Activated CD8-positive, alpha-beta T cell treated with anti-CD3 and anti-CD28 coated beads for 36 hours (primary cell): ENCODE measurements around the gene CCL16. TPM values are rescaled to one million over a fixed set of nuclear protein-coding genes. Genes with fewer than 3 reads are reported as not detected.
"Not testable (repeated sequence)": the region's sequence is repeated elsewhere in the genome, so short reads cannot be mapped to it uniquely, and the experiment has no call there.

Experiments
- ATAC-seq: fragments of 200-7000 bp; cut with Tn5 transposase; one replicate; pipeline ENCODE4 v1.10.0; 2021; ENCODE audit warnings: mild to moderate bottlenecking, moderate library complexity
- CTCF ChIA-PET: fragments of 350-600 bp; sonication (Branson Sonifier 250); formaldehyde crosslinking; loops from one replicate; lab custom pipeline; 2021; ENCODE audit warnings: antibody characterized with exemption; lab: Charles Lee
- POLR2A ChIA-PET: fragments of 350-600 bp; sonication (Branson Sonifier 250); formaldehyde crosslinking; loops from one replicate; lab custom pipeline; 2021; ENCODE audit warnings: antibody characterized with exemption; lab: Charles Lee
- DNase-seq: peaks from one replicate; pipeline ENCODE4 v3.0.0-alpha.2; 2020
- H3K27ac Mint-ChIP-seq: one replicate; pipeline ENCODE4 v1.8.0; 2021; ENCODE audit warnings: mild to moderate bottlenecking, mixed read lengths
- H3K27me3 Mint-ChIP-seq: one replicate; pipeline ENCODE4 v1.8.0; 2021; ENCODE audit warnings: mixed read lengths
- H3K36me3 Mint-ChIP-seq: one replicate; pipeline ENCODE4 v1.8.0; 2021; ENCODE audit warnings: low read depth, mixed read lengths
- H3K4me1 Mint-ChIP-seq: one replicate; pipeline ENCODE4 v1.8.0; 2021; ENCODE audit warnings: low read depth, mixed read lengths
- H3K4me3 Mint-ChIP-seq: one replicate; pipeline ENCODE4 v1.8.0; 2021; ENCODE audit warnings: mild to moderate bottlenecking, moderate library complexity, mixed read lengths
- H3K9me3 Mint-ChIP-seq: one replicate; pipeline ENCODE4 v1.8.0; 2021; ENCODE audit warnings: mixed read lengths
- intact Hi-C: fragments of 100-400 bp; cut with micrococcal nuclease; formaldehyde crosslinking; loops from one replicate; pipeline ENCODE4 v1.10.0; 2022
- total RNA-seq, 2 experiments: library from RNA; stranded (reverse); gene quantifications; one replicate each; pipeline ENCODE4 v1.2.3, GENCODE V29; 2021
- TF ChIP-seq, protein P1 (sequence below): fragments of 200-600 bp; IDR thresholded peaks from one replicate; pipeline ENCODE4 v1.8.0; 2022; ENCODE audit warnings: antibody characterized with exemption, mild to moderate bottlenecking

Gene CCL16
- total RNA-seq, 2 experiments from 2014 or later: not detected

DNA sequence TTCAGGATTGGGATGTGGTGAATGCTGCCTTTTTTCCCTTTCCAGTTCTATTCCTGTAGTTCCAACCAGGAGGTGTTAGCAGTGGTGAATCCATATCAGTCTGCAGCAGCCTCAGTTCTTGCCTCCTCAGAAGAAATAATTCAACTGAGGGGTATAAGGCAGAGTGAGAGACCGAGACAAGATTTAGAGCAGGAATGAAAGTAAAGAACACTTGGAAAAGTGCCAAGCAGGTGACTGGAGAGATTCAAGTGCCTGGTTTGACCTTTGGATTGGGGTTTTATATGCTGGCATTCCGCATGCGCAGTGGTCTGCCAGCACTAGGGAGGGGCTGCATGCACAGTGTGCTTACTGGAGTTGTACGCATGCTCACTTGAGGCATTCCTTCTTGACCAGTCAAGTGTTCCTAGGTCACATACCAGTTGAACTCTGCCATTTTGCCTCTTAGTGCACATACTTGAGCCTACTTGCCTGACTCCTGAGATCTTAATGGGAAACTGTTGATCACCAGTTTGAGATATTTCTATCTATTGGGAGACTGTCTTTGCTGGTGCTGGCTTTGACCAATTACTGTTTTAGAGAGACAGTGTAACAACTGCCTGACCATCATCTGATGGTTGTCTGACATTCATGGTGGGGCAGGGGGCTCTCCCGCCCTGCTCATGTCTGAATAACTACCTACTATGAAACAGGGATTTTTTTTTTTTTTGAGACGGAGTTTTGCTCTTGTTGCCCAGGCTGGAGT, 20.7 kb upstream of the CCL16 start:
- H3K27me3 Mint-ChIP-seq: no peaks in the 10 kb centered on the region
- CTCF ChIA-PET: interaction anchor here (1.8 kb wide), 1 partner anchor 13 kb away, joined by 5 read pairs; no protein-coding TSS in a partner anchor
- TF ChIP-seq, protein P1, sequence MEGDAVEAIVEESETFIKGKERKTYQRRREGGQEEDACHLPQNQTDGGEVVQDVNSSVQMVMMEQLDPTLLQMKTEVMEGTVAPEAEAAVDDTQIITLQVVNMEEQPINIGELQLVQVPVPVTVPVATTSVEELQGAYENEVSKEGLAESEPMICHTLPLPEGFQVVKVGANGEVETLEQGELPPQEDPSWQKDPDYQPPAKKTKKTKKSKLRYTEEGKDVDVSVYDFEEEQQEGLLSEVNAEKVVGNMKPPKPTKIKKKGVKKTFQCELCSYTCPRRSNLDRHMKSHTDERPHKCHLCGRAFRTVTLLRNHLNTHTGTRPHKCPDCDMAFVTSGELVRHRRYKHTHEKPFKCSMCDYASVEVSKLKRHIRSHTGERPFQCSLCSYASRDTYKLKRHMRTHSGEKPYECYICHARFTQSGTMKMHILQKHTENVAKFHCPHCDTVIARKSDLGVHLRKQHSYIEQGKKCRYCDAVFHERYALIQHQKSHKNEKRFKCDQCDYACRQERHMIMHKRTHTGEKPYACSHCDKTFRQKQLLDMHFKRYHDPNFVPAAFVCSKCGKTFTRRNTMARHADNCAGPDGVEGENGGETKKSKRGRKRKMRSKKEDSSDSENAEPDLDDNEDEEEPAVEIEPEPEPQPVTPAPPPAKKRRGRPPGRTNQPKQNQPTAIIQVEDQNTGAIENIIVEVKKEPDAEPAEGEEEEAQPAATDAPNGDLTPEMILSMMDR: no peak
- H3K9me3 Mint-ChIP-seq: no peaks in the 10 kb centered on the region
- POLR2A ChIA-PET: no interaction called here
- peaks cover 8% of the 10 kb centered on the region for H3K4me1 Mint-ChIP-seq
- H3K36me3 Mint-ChIP-seq: no peaks in the 10 kb centered on the region
- no peak overlapping the region for H3K27ac Mint-ChIP-seq
- no peak overlapping the region for H3K4me3 Mint-ChIP-seq
- DNase-seq (no peak), ATAC-seq (no peak)
- intact Hi-C loops: no loop called here

DNA sequence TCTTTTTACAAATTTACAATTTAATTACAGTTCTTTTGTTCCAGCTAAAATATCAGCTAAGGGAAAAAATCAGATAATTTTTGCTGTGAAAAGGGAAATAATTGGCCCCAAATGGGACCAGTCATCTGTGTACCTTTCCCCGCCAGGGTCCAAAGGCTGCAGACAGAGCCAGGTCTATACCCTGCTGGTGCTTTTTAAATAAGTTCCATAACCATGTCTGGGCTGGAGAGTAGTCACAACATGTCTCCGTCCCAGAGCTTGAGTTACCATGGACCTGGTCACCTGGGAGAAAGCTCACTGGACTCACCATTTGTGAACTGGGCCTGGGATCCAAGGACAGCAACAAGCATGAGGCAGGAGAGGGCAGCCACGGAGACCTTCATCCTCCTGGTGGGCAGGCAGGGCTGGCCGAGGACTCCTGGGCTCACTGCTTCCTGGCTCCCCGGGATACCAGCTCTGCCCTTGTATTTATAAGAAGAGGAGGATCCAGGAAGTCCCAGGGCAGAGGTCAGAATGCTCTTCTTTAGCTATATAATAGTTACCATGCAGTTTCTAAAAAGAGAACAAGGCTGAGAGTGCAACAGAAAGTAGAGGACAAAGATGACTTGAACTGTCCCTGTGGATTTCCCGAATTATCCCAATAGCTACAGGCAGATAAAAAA, 19.9 kb upstream of the CCL16 start, which contains the start of gene CCL15:
Gene CCL15 (minus strand): TSS at position 444 of the 662 bp plus-strand sequence. CDS start 61 bp downstream, at position 383.
- TF ChIP-seq, protein P1: no peak
- intact Hi-C loops: no loop called here
- H3K4me3 Mint-ChIP-seq: no peak within 1 kb of the TSS
- CTCF ChIA-PET: interaction anchor here (1.1 to 1.8 kb wide), 3 partner anchors 14 to 148 kb away, joined by 3 to 6 read pairs (median 5); no protein-coding TSS in a partner anchor
- H3K27ac Mint-ChIP-seq: no peak within 1 kb of the TSS
- no peak for ATAC-seq
- H3K27me3 Mint-ChIP-seq: no peaks in the 10 kb centered on the region
- POLR2A ChIA-PET: no interaction called here
- no peaks in the 10 kb centered on the region for H3K9me3 Mint-ChIP-seq
- no peaks in the 10 kb centered on the region for H3K36me3 Mint-ChIP-seq
- DNase-seq: no peak
- H3K4me1 Mint-ChIP-seq: peaks cover 8% of the 10 kb centered on the region

DNA sequence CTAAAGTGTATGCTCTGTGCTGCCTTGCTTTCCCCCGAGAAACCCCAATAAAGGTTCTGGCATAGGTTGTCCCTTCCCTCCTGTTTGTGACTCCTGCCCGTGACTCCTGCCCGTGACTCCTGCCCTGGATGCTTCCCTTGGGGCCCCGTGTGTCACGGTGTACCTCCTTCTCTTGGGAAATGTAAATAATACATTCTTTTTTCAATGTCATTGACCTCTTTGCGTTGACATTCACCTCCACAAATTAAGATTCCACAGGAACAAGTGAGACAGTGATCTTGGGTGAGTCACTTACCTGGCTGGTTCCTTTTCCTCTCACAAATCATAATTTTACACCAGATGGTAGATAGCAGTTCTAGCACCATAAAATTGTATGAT, 19.4 kb upstream of the CCL16 start:
- Mint-ChIP-seq H3K27me3 (no peaks in the 10 kb centered on the region), H3K4me3 (no peak overlapping the region), H3K9me3 (no peaks in the 10 kb centered on the region), H3K36me3 (no peaks in the 10 kb centered on the region), H3K4me1 (peaks cover 8% of the 10 kb centered on the region), H3K27ac (no peak overlapping the region)
- ATAC-seq (no peak), DNase-seq (no peak)
- intact Hi-C loops: no loop called here
- CTCF ChIA-PET: interaction anchor here (1.1 to 1.8 kb wide), 3 partner anchors 14 to 148 kb away, joined by 3 to 6 read pairs (median 5); no protein-coding TSS in a partner anchor
- TF ChIP-seq, protein P1: no peak
- POLR2A ChIA-PET: no interaction called here

DNA sequence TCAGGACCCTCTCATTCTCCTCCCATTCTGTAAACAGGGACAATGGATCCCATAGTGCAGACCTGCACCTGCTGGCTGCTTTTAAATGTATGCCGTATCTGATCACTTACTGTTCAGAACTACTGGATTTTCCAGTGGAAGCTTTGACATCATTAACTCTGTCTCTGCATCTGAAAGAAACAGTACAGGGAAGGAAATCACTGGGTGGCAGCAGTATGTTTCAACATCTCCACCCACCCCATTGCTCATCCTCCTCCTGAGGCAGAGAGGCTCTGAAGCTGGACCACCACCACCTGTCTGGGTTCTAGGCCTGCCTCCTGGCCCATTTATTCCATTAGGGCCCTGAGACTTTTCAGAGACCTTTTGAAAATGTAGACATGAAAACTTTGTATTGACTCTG, 17.5 kb upstream of the CCL16 start:
- intact Hi-C loops: no loop called here
- TF ChIP-seq, protein P1: no peak
- H3K4me3 Mint-ChIP-seq: no peak overlapping the region
- H3K9me3 Mint-ChIP-seq: no peaks in the 10 kb centered on the region
- no peaks in the 10 kb centered on the region for H3K4me1 Mint-ChIP-seq
- no peak overlapping the region for H3K27ac Mint-ChIP-seq
- DNase-seq (no peak), ATAC-seq (no peak)
- H3K27me3 Mint-ChIP-seq: peaks cover 10% of the 10 kb centered on the region
- ChIA-PET POLR2A (no interaction called here), CTCF (no interaction called here)
- H3K36me3 Mint-ChIP-seq: no peaks in the 10 kb centered on the region

DNA sequence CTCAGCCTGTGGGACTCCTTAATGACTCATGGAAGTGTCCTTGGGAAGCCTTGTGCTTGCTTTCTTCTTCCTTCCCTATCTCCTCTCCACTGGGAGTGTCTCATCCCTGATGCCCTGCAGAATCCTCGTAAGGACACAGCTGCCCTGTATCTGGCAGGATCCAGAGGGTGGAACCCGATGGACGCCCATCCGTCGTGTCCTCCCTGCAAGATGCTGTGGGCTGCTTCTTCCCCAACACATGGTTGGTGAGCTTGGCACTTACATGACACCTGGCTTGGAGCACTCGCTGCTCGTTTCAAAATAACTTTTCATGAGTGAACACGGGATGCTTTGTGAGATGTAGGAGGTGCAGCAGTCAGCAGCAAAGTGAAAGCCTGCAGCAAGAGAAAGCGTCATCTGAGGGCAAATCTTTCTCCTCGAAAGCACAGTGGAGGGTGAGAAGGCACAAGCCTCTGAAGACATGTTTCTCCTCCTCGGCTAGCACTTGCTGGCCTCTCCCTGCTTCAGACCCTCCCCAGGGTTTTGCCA, 16.8 kb upstream of the CCL16 start:
- POLR2A ChIA-PET: no interaction called here
- TF ChIP-seq, protein P1: no peak
- no peak overlapping the region for H3K27ac Mint-ChIP-seq
- H3K36me3 Mint-ChIP-seq: no peaks in the 10 kb centered on the region
- H3K4me3 Mint-ChIP-seq: no peak overlapping the region
- H3K27me3 Mint-ChIP-seq: peaks cover 10% of the 10 kb centered on the region
- CTCF ChIA-PET: interaction anchor here (1.3 kb wide), 1 partner anchor 22 kb away, joined by 5 read pairs; no protein-coding TSS in a partner anchor
- DNase-seq (no peak), ATAC-seq (no peak)
- intact Hi-C loops: no loop called here
- H3K4me1 Mint-ChIP-seq: no peaks in the 10 kb centered on the region
- H3K9me3 Mint-ChIP-seq: no peaks in the 10 kb centered on the region

DNA sequence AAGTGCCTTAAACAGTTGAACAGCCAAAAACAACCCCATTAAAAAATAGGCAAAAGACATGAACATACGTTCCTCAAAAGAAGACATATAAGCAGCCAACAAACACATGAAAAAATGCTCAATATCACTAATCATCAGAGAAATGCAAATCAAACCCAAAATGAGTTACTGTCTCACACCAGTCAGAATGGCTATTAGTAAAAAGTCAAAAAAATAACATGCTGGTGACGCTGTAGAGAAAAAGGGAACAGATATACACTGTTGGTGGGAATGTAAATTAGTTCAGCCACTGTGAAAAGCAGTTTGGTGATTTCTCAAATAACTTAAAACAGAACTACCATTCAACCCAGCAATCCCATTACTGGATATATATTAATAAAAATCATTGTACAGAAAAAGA, 14.0 kb upstream of the CCL16 start:
- POLR2A ChIA-PET: interaction anchor here (1.1 kb wide), 1 partner anchor 13 kb away, joined by 3 read pairs; no protein-coding TSS in a partner anchor
- H3K9me3 Mint-ChIP-seq, H3K27ac Mint-ChIP-seq, DNase-seq, H3K4me1 Mint-ChIP-seq, H3K36me3 Mint-ChIP-seq, ATAC-seq, H3K4me3 Mint-ChIP-seq, intact Hi-C loops: not testable (repeated sequence)
- CTCF ChIA-PET: interaction anchor here (1.4 to 1.7 kb wide), 4 partner anchors 14 to 77 kb away, joined by 3 to 6 read pairs (median 4); no protein-coding TSS in a partner anchor
- peaks cover 16% of the 10 kb centered on the region for H3K27me3 Mint-ChIP-seq
